Measurements from ENCODE around the gene SSRP1. TPM values are rescaled to one million over a fixed set of nuclear protein-coding genes. Genes with fewer than 3 reads are reported as not detected.

Gene SSRP1, protein sequence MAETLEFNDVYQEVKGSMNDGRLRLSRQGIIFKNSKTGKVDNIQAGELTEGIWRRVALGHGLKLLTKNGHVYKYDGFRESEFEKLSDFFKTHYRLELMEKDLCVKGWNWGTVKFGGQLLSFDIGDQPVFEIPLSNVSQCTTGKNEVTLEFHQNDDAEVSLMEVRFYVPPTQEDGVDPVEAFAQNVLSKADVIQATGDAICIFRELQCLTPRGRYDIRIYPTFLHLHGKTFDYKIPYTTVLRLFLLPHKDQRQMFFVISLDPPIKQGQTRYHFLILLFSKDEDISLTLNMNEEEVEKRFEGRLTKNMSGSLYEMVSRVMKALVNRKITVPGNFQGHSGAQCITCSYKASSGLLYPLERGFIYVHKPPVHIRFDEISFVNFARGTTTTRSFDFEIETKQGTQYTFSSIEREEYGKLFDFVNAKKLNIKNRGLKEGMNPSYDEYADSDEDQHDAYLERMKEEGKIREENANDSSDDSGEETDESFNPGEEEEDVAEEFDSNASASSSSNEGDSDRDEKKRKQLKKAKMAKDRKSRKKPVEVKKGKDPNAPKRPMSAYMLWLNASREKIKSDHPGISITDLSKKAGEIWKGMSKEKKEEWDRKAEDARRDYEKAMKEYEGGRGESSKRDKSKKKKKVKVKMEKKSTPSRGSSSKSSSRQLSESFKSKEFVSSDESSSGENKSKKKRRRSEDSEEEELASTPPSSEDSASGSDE
- 202 to 254 TPM (median 221 TPM) in 5 replicates for total RNA-seq (2022; extraction: Qiagen RNA extraction)

DNA sequence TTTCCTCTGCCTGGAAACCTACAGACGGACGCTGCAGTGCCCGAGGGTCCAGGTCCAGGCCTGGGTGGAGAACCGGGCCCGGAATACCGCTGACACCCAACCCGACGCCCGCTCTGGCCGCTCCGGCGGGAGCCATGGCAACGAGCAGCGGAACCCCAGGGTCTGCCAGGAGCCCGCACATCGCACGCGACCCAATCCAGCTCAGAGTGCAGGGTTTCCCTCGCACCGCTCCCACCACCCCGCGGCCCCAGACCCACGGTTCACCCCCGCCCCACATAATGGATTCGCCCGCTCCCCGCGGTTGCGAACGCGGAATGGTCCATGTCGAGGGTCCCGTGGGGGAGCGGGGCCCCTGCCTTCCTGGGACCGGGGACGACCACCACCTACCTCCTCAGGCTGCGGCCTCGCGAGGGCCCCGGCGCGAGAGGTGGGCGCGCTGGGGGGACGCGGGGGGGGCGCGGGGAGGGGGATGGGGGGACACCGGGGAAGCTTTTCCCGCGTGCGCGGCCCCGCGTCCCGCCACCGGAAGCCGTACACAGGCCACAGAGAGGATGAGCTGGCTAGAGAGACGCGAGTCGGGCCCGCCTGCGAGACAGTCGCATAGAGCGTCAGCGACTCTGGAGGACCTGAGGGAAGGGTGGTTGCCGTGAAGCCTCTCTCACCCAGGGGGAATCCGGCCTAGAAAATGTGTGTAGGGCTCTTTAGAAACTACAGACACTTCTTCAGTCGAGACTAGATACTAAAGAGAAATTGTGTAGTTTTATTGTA lies at the start of gene SSRP1:
SSRP1 (minus strand) TSS at position 550 of the 768 bp plus-strand sequence. CDS start 771 bp downstream, outside the sequence.

DNA sequence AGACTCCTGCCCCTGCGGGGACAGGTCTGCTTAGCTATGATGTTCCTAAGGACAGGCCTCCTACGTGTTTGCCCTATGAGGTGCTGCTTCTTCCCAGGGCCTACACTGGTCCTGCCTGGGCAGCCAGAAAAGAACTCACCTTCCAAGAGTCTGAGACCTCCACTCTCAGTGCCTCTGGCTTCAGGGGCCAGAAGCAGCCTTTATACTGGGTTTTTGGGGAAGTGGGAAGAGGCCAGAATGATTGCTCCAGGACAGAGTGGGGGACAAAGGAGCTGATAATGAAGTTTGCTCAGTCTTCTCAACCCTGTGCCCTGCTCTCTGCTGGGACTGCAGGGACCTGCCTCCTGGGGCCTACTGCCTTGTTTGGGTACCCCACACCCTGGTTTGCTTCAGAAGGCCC lies 45.3 kb upstream of the SSRP1 start, which contains the start of gene PRG3:
PRG3 (minus strand) TSS at position 176 of the 400 bp plus-strand sequence. CDS start 442 bp downstream, outside the sequence.

DNA sequence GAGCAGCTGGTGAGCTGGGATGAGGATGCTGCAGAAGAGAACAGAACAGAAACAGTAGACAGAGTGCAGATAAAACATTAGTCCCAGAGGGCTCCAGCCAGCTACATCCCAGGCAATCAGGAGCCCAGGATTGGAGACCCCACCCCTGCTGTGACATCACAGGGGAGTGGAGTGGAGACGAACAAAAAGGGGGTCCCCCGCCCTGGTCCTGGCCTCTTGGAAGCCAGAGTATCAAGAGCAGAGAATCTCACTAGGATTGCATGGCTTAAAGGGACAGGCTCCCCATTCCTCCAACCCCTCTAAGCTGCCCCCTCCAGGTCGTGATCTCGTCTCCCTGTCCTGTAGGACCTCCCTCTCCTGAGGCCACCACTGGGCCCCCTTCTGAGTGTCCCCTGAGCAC lies 2.5 kb upstream of the SSRP1 start, which contains the start of gene P2RX3:
P2RX3 (plus strand) TSS at position 211 of the 400 bp plus-strand sequence. CDS start 199 bp downstream, outside the sequence.

DNA sequence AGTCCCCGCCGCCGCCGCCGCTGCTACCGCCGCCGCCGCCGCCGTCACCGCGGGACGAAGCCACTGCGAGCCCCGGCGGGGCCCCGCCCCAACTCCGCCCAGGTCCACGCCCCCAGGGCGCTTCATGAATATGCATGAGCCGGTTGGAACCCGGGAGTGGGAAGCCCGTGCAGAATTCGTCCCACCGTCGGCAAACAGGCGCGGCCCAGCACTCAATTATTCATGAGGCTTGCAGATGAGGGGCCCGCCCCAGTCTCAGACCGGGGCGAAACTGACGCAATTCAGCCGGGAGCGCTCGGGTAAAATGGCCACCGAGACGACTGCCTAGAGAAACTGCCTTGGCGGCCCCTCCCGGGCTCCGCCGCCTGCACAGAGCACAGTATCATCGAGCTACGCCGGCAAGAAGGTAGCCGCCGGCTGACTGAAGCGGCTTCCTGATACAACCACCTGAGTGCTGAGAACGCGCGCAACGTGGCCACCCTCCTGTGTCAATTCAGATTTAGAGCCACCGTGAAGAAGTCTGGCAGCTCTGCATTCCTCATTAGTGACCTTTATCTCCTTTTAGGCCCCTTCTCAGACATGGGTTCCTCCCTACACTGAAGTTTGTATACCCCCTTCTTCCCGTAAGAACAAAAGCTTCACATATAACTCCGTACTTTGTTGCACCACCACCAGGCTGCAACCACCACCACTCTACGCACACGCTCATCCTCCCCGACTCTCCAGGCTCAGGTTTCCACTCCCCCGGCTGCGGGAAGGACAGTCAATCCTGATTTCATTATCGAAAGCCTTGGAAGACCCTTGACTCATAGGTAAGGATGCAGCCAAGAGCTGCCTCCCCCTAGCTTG lies 10.6 kb downstream of the SSRP1 start, which contains the start of gene TNKS1BP1:
TNKS1BP1 (minus strand) TSS at position 67 of the 849 bp plus-strand sequence. CDS start 3,067 bp downstream, outside the sequence.

Other genes with a start within 250 kb of the SSRP1 start
- not detected in 5 replicates for gene LRRC55, start 153.9 kb downstream of the SSRP1 start, total RNA-seq (2022; extraction: Qiagen RNA extraction)
- gene APLNR, start 98.6 kb downstream of the SSRP1 start, total RNA-seq (2022; extraction: Qiagen RNA extraction) = 0.05 to 0.07 TPM in 2 of 5 replicates, not detected in the others
- 69.6 to 91.9 TPM (median 88.9 TPM) in 5 replicates for gene TNKS1BP1, start 10.9 kb downstream of the SSRP1 start, total RNA-seq (2022; extraction: Qiagen RNA extraction)
- 0.10 to 0.29 TPM (median 0.18 TPM) in 5 replicates for gene P2RX3, start 2.5 kb upstream of the SSRP1 start, total RNA-seq (2022; extraction: Qiagen RNA extraction)
- not detected in 5 replicates for gene PRG3, start 45.3 kb upstream of the SSRP1 start, total RNA-seq (2022; extraction: Qiagen RNA extraction)
- gene PRG2, start 54.8 kb upstream of the SSRP1 start, total RNA-seq (2022; extraction: Qiagen RNA extraction) = not detected in 5 replicates
- 0.26 to 0.55 TPM (median 0.45 TPM) in 5 replicates for gene SLC43A3, start 91.2 kb upstream of the SSRP1 start, total RNA-seq (2022; extraction: Qiagen RNA extraction)
- gene RTN4RL2, start 124.6 kb upstream of the SSRP1 start, total RNA-seq (2022; extraction: Qiagen RNA extraction) = 49.0 to 100 TPM (median 88.4 TPM) in 5 replicates
- gene SLC43A1, start 179.8 kb upstream of the SSRP1 start, total RNA-seq (2022; extraction: Qiagen RNA extraction) = 2.1 to 3.3 TPM (median 2.6 TPM) in 5 replicates
- gene TIMM10, start 194.9 kb upstream of the SSRP1 start, total RNA-seq (2022; extraction: Qiagen RNA extraction) = 146 to 173 TPM (median 158 TPM) in 5 replicates
- gene SMTNL1, start 201.7 kb upstream of the SSRP1 start, total RNA-seq (2022; extraction: Qiagen RNA extraction) = not detected in 5 replicates
- gene UBE2L6, start 231.8 kb upstream of the SSRP1 start, total RNA-seq (2022; extraction: Qiagen RNA extraction) = 34.7 to 42.5 TPM (median 39.8 TPM) in 5 replicates

All from A549 treated with Mapracorat at 1 μM for 4 hours (cell line).